ENCODE results near the gene CATSPERE.

CATSPERE gene

DNA sequence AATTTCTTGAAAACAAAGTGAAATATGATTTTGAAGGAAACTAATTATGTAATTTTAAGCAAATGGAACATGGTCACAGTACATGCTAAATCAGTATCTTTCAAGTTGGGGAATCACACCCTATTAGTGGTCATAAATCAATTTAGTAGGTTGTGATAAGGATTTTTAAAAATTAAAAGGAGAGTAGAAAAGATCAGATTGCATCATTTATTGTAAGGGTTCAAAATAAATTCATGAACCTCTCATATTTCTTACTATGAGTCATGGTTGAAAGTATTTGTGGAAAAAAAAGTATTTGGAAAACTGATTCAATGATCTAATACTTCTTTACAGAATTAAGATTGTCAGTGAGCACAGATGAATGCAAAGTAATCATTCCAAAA lies 24.0 kb upstream of the CATSPERE start:
- H3K4me3 ChIP-seq (ENCODE audit: low read depth, low read length), result no peak overlapping the region
- TF ChIP-seq, protein P1, sequence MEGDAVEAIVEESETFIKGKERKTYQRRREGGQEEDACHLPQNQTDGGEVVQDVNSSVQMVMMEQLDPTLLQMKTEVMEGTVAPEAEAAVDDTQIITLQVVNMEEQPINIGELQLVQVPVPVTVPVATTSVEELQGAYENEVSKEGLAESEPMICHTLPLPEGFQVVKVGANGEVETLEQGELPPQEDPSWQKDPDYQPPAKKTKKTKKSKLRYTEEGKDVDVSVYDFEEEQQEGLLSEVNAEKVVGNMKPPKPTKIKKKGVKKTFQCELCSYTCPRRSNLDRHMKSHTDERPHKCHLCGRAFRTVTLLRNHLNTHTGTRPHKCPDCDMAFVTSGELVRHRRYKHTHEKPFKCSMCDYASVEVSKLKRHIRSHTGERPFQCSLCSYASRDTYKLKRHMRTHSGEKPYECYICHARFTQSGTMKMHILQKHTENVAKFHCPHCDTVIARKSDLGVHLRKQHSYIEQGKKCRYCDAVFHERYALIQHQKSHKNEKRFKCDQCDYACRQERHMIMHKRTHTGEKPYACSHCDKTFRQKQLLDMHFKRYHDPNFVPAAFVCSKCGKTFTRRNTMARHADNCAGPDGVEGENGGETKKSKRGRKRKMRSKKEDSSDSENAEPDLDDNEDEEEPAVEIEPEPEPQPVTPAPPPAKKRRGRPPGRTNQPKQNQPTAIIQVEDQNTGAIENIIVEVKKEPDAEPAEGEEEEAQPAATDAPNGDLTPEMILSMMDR (IDR thresholded peaks at IDR 0.05; ENCODE audit: control insufficient read depth, extremely low read depth, insufficient read depth), result no peak
- no peak for DNase-seq (ENCODE audit: low read depth)

DNA sequence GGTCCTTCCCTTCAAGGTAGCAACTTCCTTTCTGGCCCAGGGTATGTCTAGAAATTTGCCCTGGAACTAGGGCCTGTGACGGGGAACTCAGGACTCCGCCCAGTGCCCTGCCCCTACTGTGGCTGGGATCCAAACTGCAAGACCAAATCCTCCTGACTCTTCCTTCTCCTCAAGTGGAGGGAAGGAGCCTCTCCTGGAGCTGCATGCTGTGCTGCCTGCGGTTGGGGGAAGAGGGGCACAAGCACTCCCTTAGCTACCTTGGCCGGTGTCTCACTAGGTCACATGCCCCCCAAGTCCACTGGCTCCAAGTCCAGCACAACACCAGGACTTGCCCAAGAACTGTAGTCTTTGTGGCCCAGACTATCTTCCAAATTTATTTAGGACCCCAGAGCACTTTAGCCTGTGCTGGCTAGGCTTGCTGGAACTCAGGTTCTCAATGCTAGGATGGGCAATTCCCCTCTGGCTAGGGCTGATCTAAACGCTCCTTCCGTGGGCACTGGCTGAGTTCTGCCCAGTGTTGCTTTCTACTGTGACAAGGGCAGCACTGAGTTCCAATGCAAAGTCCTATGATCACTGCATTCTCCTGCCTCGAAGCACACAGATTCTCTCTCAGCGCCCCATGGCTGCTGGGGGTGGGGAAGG lies 21.6 kb upstream of the CATSPERE start:
- DNase-seq (ENCODE audit: low read depth), result no peak
- TF ChIP-seq, protein P1 (IDR thresholded peaks at IDR 0.05; ENCODE audit: control insufficient read depth, extremely low read depth, insufficient read depth), result no peak
- no peak overlapping the region for H3K4me3 ChIP-seq (ENCODE audit: low read depth, low read length)

DNA sequence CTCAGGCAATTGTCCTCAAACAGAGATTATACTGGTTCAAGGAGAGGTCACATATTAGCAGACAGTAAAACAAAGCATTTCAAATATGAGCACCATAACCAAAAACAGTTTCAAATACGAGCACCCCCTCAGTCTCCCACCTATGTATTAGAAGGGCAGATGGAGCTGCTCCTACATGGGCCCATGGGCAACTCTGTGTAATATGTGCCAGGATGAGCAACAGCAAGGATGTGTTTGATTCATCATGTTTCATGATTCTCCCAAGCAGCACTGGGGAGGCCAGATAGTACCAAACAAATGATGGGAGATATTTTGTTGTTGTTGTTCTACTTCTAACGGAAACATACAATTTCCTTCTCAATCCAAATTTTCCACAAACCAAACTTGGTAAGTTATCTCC lies 18.2 kb upstream of the CATSPERE start:
- DNase-seq (ENCODE audit: low read depth), result no peak
- TF ChIP-seq, protein P1 (IDR thresholded peaks at IDR 0.05; ENCODE audit: control insufficient read depth, extremely low read depth, insufficient read depth), result no peak

DNA sequence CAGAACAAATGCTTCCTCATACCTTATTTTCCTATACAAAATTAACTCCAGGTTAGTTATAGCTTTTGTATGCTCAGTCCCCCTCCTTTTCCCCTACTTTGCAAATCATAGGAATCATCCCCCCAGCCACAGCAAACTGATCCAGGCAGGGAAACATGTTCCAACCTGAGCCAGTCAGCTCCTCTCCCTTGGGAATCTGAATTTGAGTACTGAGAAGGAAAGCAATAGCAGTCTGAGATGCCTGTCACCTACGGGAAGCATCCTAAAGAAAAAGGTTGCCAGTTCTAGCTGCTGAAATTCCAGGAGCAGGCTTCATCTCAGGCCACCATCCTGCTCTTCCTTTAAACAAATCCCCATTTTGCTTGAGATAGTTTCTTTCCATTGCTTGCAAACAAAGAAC lies 16.2 kb upstream of the CATSPERE start:
- no peak for DNase-seq (ENCODE audit: low read depth)
- H3K4me3 ChIP-seq (ENCODE audit: low read depth, low read length), result no peak overlapping the region
- TF ChIP-seq, protein P1 (IDR thresholded peaks at IDR 0.05; ENCODE audit: control insufficient read depth, extremely low read depth, insufficient read depth), result no peak

More for the DNA sequence above, 18.2 kb upstream of the CATSPERE start:
- no peak overlapping the region for H3K4me3 ChIP-seq (ENCODE audit: low read depth, low read length)

GRCh38 chr1:244445320-244446181 lies 15.5 kb upstream of the CATSPERE start:
- TF ChIP-seq, protein P1 (IDR thresholded peaks at IDR 0.05; ENCODE audit: control insufficient read depth, extremely low read depth, insufficient read depth), result no peak
- no peak overlapping the region for H3K4me3 ChIP-seq (ENCODE audit: low read depth, low read length)
- no peak for DNase-seq (ENCODE audit: low read depth)

DNA sequence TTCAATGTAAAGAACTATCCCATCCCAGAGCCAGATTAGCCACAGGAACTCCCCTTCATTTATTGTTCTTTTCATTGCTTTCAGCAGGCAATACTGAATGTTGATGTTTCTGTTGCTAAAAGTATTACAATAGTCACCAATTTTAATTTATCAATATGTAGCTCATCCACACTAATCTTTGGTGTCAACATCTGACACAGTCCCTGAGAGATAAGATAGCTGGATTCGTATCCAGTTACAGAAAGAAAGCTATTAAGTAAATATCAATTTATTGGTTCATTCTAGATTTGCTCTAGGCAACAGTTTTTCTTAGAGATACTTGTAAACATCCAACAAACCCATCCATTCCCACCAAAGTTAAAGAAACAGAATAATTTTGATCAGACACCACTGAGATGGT lies 14.0 kb upstream of the CATSPERE start:
- no peak for DNase-seq (ENCODE audit: low read depth)
- TF ChIP-seq, protein P1 (IDR thresholded peaks at IDR 0.05; ENCODE audit: control insufficient read depth, extremely low read depth, insufficient read depth), result no peak
- H3K4me3 ChIP-seq (ENCODE audit: low read depth, low read length), result no peak overlapping the region
